Measurements from ENCODE around the gene SOCS1.

The SOCS1 gene

DNA sequence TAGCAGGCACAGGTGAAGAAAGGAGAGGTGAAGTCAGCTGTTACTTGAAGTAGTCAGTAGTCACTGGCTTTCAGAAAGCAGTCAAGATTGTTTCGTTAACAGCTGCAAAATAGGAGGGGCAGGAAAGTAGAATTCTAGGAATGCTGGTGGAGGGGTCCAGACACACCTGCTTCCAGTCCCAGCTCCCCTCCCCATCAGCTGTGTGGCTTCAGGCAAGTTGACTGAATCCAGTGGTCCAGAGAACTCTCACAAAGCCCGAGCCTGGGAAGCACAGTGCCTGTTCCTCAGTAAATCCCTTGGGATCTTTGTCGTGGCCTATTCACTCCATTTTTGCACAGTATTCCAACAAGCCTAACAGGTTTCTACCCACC is 4.6 kb upstream of the SOCS1 start:
- no peak for DNase-seq (ENCODE audit: low read depth)

GRCh38 chr16:11259655-11260595 is 3.9 kb upstream of the SOCS1 start:
- no peak for DNase-seq (ENCODE audit: low read depth)

- no peak for DNase-seq (ENCODE audit: low read depth)
These were observed 2.8 kb upstream of the SOCS1 start for GRCh38 chr16:11258553-11259492.

DNA sequence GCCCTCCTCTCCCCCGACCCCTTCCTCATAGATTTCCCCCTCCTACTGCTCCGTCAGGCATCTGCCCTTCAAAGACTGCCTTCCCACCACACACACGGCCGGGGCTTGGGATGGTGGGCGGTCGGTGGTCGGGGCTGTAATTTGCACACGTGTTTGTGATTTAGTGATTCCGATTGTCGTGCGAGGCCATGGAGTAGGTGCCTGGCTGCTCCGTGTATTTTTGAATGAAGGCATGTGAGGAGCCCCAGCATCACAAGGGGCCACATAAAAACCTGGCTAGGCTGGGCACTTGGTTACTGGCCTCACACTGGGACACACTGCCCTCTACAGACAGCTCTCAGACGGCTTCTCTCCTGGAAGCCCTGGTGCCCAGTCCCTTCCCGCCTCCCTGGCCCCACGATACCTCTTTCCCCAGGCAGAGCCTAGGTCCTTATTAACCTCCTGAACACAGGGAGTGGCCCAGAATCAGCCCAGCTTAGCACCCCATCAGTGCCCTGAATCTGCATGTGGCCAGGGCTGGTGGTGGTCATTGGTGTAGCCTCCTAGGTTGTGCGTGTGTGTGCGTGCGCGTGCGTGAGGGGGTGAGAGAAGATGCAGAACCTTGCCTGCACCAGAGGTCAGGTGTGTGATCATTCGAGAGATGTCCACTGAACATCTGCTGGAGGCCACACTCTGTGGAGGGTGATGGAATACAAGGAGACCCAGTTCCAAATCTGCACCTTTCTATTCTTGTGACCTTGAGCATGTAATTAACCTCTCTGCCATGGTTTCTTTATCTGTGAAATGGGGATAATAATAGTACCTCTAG is 1.3 kb upstream of the SOCS1 start:
- DNase-seq (ENCODE audit: low read depth) = peak; percentile 35

DNA sequence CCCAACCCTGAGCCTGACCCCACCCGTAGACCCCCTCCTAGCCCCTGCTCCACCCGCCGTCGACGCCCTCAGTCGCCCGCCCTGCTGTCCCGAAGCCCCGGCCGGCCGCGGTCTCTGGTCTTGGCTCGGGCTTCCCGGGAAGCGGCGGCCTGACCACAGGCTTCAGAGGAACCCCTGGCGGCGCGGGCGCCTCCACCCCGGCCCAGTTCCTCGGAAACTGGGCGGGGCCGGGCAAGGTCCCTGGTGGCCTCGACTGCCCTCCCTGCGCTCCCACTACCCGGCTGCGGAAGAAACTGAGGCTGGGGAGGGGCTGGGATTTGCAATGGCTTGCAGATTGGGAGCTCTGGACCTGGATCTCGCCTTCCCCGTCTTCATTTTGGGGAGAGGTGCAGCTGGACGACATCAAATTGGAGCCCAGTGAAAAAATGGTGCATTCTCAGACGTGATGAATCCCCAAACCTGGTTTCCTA is 692 bp upstream of the SOCS1 start:
- DNase-seq (ENCODE audit: low read depth) = no peak

DNA sequence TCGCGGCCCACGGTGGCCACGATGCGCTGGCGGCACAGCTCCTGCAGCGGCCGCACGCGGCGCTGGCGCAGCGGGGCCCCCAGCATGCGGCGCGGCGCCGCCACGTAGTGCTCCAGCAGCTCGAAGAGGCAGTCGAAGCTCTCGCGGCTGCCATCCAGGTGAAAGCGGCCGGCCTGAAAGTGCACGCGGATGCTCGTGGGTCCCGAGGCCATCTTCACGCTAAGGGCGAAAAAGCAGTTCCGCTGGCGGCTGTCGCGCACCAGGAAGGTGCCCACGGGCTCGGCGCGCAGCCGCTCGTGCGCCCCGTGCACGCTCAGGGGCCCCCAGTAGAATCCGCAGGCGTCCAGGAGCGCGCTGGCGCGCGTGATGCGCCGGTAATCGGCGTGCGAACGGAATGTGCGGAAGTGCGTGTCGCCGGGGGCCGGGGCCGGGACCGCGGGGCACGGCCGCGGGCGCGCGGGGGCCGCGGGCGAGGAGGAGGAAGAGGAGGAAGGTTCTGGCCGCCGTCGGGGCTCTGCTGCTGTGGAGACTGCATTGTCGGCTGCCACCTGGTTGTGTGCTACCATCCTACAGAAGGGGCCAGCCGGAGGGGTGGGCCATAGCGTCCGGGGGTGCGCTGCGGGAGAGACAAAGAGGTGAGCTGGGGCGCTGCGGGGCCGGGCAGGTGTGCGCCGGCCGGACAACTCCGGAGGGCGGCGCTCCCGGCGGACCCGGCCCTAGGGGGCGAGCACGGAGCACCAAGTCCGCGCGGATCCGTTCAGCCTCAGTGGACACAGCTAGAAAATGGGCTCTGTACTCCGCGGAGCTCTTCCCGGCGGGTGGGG is 879 bp downstream of the SOCS1 start:
- DNase-seq (ENCODE audit: low read depth) = peak; percentile 33

DNA sequence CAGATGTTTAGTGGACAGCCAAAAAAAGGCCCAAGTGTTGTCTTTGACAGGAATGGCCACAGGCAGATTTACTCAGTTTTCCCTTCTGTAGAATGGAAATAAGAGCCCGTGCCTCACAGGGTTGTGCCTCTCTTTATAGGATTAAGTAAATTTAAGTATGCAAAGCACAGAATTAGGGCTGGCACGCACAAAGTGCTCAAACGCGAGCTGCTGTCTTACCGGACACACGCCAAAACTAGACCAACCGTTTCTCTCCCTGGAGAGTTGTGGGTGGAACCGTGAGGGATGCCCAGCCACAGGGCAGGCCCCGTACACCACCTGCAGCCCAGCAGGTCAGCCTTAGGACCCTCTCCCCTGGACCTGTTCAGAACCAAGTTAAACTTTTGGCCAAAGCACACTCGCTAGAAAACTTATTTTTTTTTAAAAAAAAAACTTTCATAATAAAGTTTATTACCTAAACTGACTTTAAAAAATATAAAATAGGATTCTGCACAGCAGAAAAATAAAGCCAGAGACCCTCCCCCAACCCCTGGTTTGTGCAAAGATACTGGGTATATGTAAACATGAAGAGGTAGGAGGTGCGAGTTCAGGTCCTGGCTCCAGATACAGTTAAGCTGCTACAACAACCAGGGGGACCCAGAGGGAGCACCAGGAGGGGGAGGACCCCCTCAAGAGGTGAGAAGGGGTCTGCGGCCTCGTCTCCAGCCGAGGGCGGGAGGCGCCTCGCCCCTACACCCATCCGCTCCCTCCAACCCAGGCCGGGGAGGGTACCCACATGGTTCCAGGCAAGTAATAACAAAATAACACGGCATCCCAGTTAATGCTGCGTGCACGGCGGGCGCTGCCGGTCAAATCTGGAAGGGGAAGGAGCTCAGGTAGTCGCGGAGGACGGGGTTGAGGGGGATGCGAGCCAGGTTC is 1.8 kb downstream of the SOCS1 start:
- no peak for DNase-seq (ENCODE audit: low read depth)

GRCh38 chr16:11253009-11253994 is 2.7 kb downstream of the SOCS1 start:
- DNase-seq (ENCODE audit: low read depth) = peak; percentile 28

DNA sequence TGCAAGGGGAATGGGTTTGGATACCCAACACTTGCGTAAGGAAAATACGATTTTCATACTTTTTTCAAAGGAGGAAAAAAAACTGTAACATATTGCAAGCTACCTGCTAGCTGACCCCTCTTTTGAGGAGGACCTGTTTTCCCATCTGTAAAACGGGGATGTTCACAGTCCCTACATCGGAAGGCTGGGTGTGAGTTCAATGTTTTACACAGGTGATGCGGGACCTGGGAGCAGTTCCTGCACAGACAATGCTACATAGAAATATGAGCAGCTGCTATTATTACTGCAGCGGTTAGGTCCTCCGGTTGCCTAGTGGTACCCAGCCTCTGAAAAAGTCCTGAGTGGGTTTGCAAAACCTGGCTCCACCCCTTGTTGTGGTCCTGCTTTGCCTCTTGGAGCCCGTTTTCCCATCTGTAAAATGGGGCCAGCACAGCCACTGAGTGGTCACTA is 3.5 kb downstream of the SOCS1 start:
- DNase-seq (ENCODE audit: low read depth) = no peak

GRCh38 chr16:11251525-11252481 is 4.2 kb downstream of the SOCS1 start:
- peak; percentile 62 for DNase-seq (ENCODE audit: low read depth)

DNA sequence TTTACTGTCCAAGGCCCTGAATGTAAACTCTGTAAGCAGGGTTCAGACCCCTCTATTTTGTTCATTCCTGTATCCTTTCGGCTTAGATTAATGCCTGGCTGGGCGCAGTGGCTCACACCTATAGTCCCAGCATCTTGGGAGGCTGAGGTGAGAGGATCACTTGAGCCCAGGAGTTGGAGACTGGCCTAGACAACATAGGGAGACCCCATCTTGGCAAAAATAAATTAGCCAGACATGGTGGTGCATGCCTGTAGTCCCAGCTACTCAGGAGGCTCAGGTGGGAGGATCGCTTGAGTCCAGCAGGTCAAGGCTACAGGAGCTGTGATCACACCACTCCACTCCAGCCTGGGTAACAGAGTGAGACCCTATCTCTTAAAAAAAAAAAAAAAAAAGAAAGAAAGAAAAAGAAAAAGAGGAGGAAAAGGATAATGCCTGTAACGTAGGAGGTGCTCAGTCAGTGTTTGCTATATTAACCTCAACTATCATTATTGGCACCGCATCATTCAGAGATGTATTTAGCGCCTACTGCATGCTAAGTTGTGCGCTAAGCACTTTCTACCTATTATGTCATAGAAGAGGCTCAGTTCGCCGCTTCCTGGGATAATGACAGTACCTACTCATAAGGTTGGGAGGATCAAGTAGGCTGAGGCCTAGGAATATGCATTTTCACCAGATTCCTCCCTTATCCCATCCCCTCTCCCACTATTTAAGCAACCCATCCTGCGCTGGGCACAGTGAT is 5.0 kb downstream of the SOCS1 start:
- no peak for DNase-seq (ENCODE audit: low read depth)

GRCh38 chr16:11250091-11250785 is 5.8 kb downstream of the SOCS1 start:
- no peak for DNase-seq (ENCODE audit: low read depth)

DNA sequence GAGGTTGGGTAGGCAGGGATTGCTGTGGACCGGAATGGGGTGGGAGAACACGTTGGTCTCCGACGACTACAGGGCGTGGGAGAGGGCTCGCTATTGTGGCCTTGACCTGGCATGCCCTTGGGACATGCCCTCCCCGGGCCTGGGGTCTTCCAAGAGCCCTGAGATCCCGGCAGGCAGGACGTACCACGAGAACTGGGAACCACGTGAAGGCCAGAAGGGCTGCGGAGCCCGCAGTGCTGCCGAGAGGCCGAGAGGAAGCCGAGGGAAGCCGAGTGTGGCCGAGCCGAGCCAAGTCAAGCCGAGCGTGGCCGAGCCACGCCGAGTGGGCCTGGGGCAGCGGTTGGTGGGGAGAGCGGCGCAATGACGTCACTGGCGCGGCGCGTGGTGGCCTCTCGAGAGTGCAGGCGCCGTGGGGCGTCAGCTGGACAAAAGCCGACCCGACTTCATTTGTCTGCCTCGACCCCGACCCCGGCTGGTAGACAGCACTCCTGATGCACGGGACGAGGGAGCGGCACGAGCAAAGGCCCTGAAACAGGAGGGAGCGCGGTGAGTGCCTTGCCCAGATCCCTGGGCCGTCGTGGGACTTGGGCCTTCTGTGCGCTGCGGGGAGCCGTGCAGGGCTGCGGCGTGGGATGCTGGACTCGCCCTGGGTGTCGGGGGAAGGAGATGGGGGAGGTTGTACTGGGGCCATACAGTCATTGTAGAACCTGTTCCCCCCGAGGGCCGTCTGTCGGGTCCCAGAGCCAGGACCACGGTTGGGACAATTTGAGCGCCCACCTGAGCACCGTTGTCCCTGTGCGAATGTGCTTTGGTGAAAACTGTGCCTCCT is 6.6 kb downstream of the SOCS1 start:
- DNase-seq (ENCODE audit: low read depth) = no peak

- no peak for DNase-seq (ENCODE audit: low read depth)
These were observed 7.9 kb downstream of the SOCS1 start for GRCh38 chr16:11248133-11248532.

DNA sequence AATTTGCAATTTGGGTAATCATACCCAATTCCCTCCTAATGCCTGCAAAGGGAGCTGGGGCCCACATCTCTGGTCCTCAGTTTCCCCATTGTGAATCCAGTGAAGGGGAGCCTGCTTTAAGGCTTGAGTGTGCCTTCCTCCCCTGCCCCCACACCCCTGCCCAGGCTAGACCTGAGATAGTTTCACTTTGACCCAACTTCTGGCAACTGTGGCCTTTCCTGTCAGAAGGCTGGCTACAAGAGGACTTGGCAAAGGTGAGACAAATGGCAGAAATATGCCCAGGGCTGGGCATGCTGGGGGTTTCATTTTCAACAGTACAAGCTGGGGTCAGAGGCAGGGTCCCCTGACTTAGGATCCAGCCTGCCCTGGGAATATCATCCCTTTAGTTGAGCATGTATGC is 10.0 kb downstream of the SOCS1 start:
- DNase-seq (ENCODE audit: low read depth) = no peak

Data from activated gamma-delta T cell treated with anti-CD3 and anti-CD28 coated beads, Interleukin-2, amount 50 U/mL, for 16 hours (primary cell).